HEK293 (cell line): ENCODE data around the gene TPBGL.

Source experiments
- CTCF ChIA-PET: fragments of 350-600 bp; formaldehyde crosslinking; extraction: SDS; loops from one replicate; lab custom pipeline; 2021; ENCODE audit warnings: antibody characterized with exemption; lab: Yijun Ruan, JAX
- POLR2A ChIA-PET: fragments of 300-600 bp; formaldehyde crosslinking; extraction: SDS; loops from one replicate; lab custom pipeline; 2020; ENCODE audit warnings: antibody characterized with exemption, inconsistent platforms; lab: Yijun Ruan, JAX
- H3K27ac ChIP-seq: fragments of 200-500 bp; sonication (Bioruptor generic); 2 replicates; pipeline ENCODE4 v1.5.1; 2014; ENCODE audit warnings: low read depth, low read length, control low read depth, inconsistent platforms; ENCODE audit errors: extremely low read depth
- H3K36me3 ChIP-seq, 2 experiments: fragments of 200-500 bp in 1 of 2; sonication (Bioruptor generic) in 1 of 2; 1 replicate in 1 of 2; 2 replicates in 1 of 2; pipeline ENCODE4 v1.5.1; 2014 to 2017; ENCODE audit warnings: inconsistent platforms in 2 of 2, low read length in 2 of 2; ENCODE audit not compliant: control insufficient read depth in 2 of 2, insufficient read depth in 1 of 2
- H3K4me1 ChIP-seq: fragments of 200-500 bp; sonication (Bioruptor generic); 2 replicates; pipeline ENCODE4 v1.5.1; 2014; ENCODE audit warnings: mild to moderate bottlenecking, low read length, inconsistent platforms; ENCODE audit not compliant: control insufficient read depth, insufficient read depth
- H3K4me3 ChIP-seq: 2 replicates; pipeline ENCODE4 v1.5.1; 2011; ENCODE audit warnings: low read depth, mild to moderate bottlenecking, control low read depth, low read length, moderate library complexity
- H3K9me3 ChIP-seq: fragments of 200-500 bp; sonication (Bioruptor generic); 2 replicates; pipeline ENCODE4 v1.5.1; 2014; ENCODE audit warnings: low read depth, low read length, inconsistent platforms; ENCODE audit not compliant: control insufficient read depth, insufficient read depth
- BCL11A ChIP-seq: fragments of 450-650 bp; formaldehyde crosslinking; IDR thresholded peaks from 2 replicates; pipeline ENCODE4 v1.5.1; 2016; ENCODE audit warnings: low read depth, missing biosample characterization, missing genetic modification characterization
- GLI2 ChIP-seq: fragments of 450-650 bp; formaldehyde crosslinking; IDR thresholded peaks from 2 replicates; pipeline ENCODE4; 2017; ENCODE audit warnings: missing biosample characterization, missing genetic modification characterization, low read depth, borderline replicate concordance
- GLIS1 ChIP-seq: fragments of 450-650 bp; formaldehyde crosslinking; IDR thresholded peaks from 2 replicates; pipeline ENCODE4 v1.5.1; 2016; ENCODE audit warnings: missing biosample characterization, missing genetic modification characterization
- GLIS2 ChIP-seq: fragments of 450-650 bp; formaldehyde crosslinking; IDR thresholded peaks from 2 replicates; pipeline ENCODE4 v1.5.1; 2016; ENCODE audit warnings: missing biosample characterization, missing genetic modification characterization
- KLF10 ChIP-seq: fragments of 450-650 bp; IDR thresholded peaks from 2 replicates; pipeline ENCODE4 v1.5.1; 2018; ENCODE audit warnings: missing biosample characterization, mild to moderate bottlenecking, missing genetic modification characterization
- KLF16 ChIP-seq: fragments of 450-650 bp; formaldehyde crosslinking; IDR thresholded peaks from 2 replicates; pipeline ENCODE4 v1.5.1; 2017; ENCODE audit warnings: missing biosample characterization, missing genetic modification characterization
- PRDM6 ChIP-seq: fragments of 450-650 bp; formaldehyde crosslinking; IDR thresholded peaks from 2 replicates; pipeline ENCODE4 v1.5.1; 2017; ENCODE audit warnings: missing biosample characterization, missing genetic modification characterization
- SALL2 ChIP-seq: fragments of 450-650 bp; formaldehyde crosslinking; IDR thresholded peaks from 2 replicates; pipeline ENCODE4 v1.5.0; 2017; ENCODE audit warnings: missing biosample characterization, mild to moderate bottlenecking, missing genetic modification characterization, borderline replicate concordance
- SCRT1 ChIP-seq: fragments of 450-650 bp; formaldehyde crosslinking; IDR thresholded peaks from 2 replicates; pipeline ENCODE4 v1.5.1; 2016; ENCODE audit warnings: missing biosample characterization, missing genetic modification characterization, borderline replicate concordance
- SCRT2 ChIP-seq: fragments of 450-650 bp; formaldehyde crosslinking; IDR thresholded peaks from 2 replicates; pipeline ENCODE4 v1.5.1; 2016; ENCODE audit warnings: missing biosample characterization, missing genetic modification characterization
- SETDB1 ChIP-seq: IDR thresholded peaks from one replicate; pipeline ENCODE4 v1.6.1; 2017; ENCODE audit warnings: mild to moderate bottlenecking, low read length, moderate library complexity, mixed read lengths; ENCODE audit not compliant: insufficient read length
- WT1 ChIP-seq: fragments of 450-650 bp; formaldehyde crosslinking; IDR thresholded peaks from 2 replicates; pipeline ENCODE4 v1.5.1; 2016; ENCODE audit warnings: missing biosample characterization, missing genetic modification characterization
- ZIC2 ChIP-seq: fragments of 450-650 bp; formaldehyde crosslinking; IDR thresholded peaks from 2 replicates; pipeline ENCODE4 v1.5.1; 2016; ENCODE audit warnings: missing biosample characterization, missing genetic modification characterization
- ZNF221 ChIP-seq: fragments of 450-650 bp; formaldehyde crosslinking; IDR thresholded peaks from 2 replicates; pipeline ENCODE4 v1.5.1; 2017; ENCODE audit warnings: missing biosample characterization, missing genetic modification characterization, borderline replicate concordance
- ZNF391 ChIP-seq: fragments of 450-650 bp; formaldehyde crosslinking; IDR thresholded peaks from 2 replicates; pipeline ENCODE4 v1.5.1; 2016; ENCODE audit warnings: low read depth, missing biosample characterization, missing genetic modification characterization, borderline replicate concordance
- ZNF580 ChIP-seq: fragments of 450-650 bp; formaldehyde crosslinking; IDR thresholded peaks from 2 replicates; pipeline ENCODE4 v1.5.1; 2016; ENCODE audit warnings: missing biosample characterization, missing genetic modification characterization
- ZNF692 ChIP-seq: fragments of 450-650 bp; formaldehyde crosslinking; IDR thresholded peaks from 2 replicates; pipeline ENCODE4 v1.5.1; 2016; ENCODE audit warnings: missing biosample characterization, missing genetic modification characterization
- ZNF830 ChIP-seq: fragments of 450-650 bp; IDR thresholded peaks from 2 replicates; pipeline ENCODE4 v1.5.0; 2018; ENCODE audit warnings: missing biosample characterization, missing genetic modification characterization, low read depth, mild to moderate bottlenecking, moderate library complexity
- ZNF843 ChIP-seq: fragments of 450-650 bp; formaldehyde crosslinking; IDR thresholded peaks from 2 replicates; pipeline ENCODE4 v1.5.1; 2016; ENCODE audit warnings: missing biosample characterization, missing genetic modification characterization
- ZSCAN16 ChIP-seq: fragments of 450-650 bp; formaldehyde crosslinking; IDR thresholded peaks from 2 replicates; pipeline ENCODE4 v1.5.1; 2016; ENCODE audit warnings: missing biosample characterization, missing genetic modification characterization
- TF ChIP-seq, protein P1 (sequence below): fragments of 450-650 bp; formaldehyde crosslinking; IDR thresholded peaks from 2 replicates; pipeline ENCODE4 v1.5.1; 2016; ENCODE audit warnings: missing biosample characterization, missing genetic modification characterization

Gene TPBGL

GRCh38 chr11:75246671-75247350, 6.2 kb downstream of the TPBGL start:
- Histone ChIP-seq H3K36me3 (no peaks in the 10 kb centered on the region), H3K27ac (no peak overlapping the region), H3K9me3 (no peaks in the 10 kb centered on the region), H3K4me3 (no peak overlapping the region), H3K4me1 (no peaks in the 10 kb centered on the region)
- ChIA-PET CTCF (interaction anchor here (0.6 to 9.3 kb wide), 13 partner anchors 7 to 544 kb away, joined by 3 to 273 read pairs (median 5); partner anchors contain the start of gene SLCO2B1), POLR2A (no interaction called here)
- no peak for TF ChIP-seq ZNF221
- no peak for TF ChIP-seq KLF10 (tag by site-specific recombination)
- no peak for TF ChIP-seq ZIC2 (tag by site-specific recombination)
- TF ChIP-seq, protein P1, sequence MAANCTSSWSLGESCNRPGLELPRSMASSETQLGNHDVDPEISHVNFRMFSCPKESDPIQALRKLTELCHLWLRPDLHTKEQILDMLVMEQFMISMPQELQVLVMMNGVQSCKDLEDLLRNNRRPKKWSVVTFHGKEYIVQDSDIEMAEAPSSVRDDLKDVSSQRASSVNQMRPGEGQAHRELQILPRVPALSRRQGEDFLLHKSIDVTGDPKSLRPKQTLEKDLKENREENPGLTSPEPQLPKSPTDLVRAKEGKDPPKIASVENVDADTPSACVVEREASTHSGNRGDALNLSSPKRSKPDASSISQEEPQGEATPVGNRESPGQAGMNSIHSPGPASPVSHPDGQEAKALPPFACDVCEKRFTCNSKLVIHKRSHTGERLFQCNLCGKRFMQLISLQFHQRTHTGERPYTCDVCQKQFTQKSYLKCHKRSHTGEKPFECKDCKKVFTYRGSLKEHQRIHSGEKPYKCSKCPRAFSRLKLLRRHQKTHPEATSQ (tag by site-specific recombination): no peak
- no peak for TF ChIP-seq SALL2 (tag by site-specific recombination)
- no peak for TF ChIP-seq ZNF580 (tag by site-specific recombination)
- TF ChIP-seq ZNF692 (tag by site-specific recombination): no peak
- TF ChIP-seq ZNF843: no peak
- no peak for TF ChIP-seq PRDM6 (tag by site-specific recombination)
- no peak for TF ChIP-seq WT1
- TF ChIP-seq ZSCAN16 (tag by site-specific recombination): no peak
- TF ChIP-seq KLF16: no peak
- TF ChIP-seq GLIS1 (tag by site-specific recombination): no peak
- no peak for TF ChIP-seq GLIS2 (tag by site-specific recombination)
- no peak for TF ChIP-seq SETDB1
- TF ChIP-seq BCL11A: no peak
- no peak for TF ChIP-seq GLI2

DNA sequence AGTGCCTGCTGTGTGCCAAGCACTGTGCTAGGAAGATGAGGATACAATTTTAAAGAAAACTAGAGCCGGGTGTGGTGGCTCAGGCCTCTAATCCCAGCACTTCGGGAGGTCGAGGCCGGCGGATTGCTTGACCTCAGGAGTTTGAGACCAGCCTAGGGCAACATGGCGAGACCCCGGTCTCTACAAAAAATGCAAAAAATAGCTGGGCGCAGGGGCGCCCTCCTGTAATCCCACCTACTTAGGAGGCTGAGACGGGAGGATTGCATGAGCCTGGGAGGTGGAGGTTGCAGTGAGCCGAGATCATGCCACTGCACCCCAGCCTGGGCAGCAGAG, 8.3 kb downstream of the TPBGL start:
- ChIA-PET POLR2A (no interaction called here), CTCF (interaction anchor here (0.6 to 9.3 kb wide), 44 partner anchors 9 to 339 kb away, joined by 3 to 273 read pairs (median 5); partner anchors contain the start of genes NEU3 and SLCO2B1)
- H3K36me3 ChIP-seq: no peaks in the 10 kb centered on the region
- H3K4me3 ChIP-seq: no peak overlapping the region
- H3K4me1 ChIP-seq: no peaks in the 10 kb centered on the region
- no peaks in the 10 kb centered on the region for H3K9me3 ChIP-seq
- H3K27ac ChIP-seq: no peak overlapping the region
- TF ChIP-seq ZNF830 (tag by site-specific recombination) (no peak), SCRT1 (tag by site-specific recombination) (0 out of 2 replicates have a peak, but pooled peaks have one; percentile 1), SCRT2 (tag by site-specific recombination) (0 out of 2 replicates have a peak, but pooled peaks have one; percentile 7), GLI2 (no peak), ZNF391 (tag by site-specific recombination) (no peak)
